ENCODE data around the gene SMPD4.

- TF ChIP-seq CTCF (IDR thresholded peaks at IDR 0.05) (no peak), POLR2A (IDR thresholded peaks at IDR 0.05) (no peak)
Observed at GRCh38 chr2:130186391-130186790, 5.0 kb upstream of the SMPD4 start.

Data from stomach (tissue), 4 donors.